ENCODE measurements around the gene PIGM.

PIGM gene

DNA sequence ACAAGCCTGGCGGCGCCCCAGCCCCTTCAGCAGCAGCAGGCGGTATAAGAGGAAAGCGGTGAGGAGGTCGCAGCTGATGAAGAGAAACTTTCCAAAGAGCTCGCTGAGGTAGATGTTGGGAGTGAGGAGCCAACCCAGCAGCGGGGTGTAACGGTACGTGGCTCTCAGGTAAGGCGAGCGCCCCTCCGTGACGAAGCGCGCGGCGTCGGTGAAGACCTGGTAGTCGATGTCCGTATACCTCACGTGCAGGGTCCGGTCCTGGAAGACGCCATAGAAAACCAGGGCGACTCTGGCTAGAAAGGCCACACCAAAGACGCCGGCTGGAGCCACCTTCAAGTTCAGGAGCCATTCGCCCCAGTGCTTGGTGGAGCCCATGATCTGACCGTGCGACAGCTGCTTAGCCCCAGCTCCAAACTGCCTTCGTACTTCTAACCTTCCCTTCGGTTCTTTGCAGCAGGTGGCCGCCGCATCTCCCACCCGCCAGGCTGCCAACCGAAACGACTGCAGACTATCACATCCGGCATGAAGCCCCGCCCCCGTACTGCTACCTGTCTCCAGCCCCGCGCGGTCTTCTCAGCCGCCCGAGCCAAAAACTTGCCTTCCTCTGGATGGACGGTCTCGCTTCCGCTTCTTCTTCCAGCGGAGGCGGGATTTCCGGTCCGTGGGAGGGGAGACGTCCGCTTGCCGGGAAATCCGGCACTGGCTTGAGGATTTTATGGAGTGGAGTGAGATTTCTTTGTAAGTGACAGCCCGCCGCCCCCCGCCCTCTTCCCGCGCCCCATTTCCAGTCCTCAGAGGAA is at the start of gene PIGM:
PIGM (minus strand) TSS at position 626 of the 800 bp plus-strand sequence; CDS start at position 375, 251 bp downstream.
- in situ Hi-C loops (cut with MboI; ENCODE audit: low sequenced_read_pairs): no loop called here

DNA sequence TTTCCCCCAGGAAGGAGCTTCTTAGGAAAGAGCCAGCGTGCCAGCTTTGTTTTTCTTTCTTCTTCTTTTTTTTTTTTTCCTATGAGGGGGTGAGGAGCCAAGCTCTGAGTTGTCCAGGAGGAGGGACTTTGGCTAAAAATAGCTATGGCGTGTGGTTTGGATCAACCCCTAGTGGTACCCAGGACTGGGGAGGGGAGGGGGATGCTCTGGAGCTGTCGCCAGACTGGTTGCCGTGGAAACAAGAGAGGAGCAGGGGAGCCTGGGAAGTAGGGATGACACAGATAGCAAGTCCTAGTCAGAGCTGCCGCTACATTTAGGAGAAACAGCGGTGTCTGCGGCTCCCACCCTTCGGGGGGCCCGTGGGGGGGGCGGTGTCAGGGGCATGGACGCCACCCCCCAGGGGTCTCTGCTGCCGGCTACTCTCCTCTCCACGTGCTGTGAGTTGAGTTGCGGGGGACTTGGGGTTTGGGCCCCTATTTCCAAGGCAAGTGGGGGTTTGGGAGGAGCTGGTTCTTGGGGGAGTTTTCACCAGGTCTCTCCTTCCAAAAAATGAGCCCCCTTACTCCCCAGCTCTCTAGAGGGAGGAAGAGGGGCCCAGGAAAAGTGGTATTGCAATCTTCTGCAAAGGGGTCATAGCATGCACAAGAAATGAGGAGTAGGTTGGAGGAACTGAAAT is 49.6 kb upstream of the PIGM start, which contains the start of gene KCNJ9:
KCNJ9 (plus strand) TSS at position 278 of the 676 bp plus-strand sequence. CDS start 2,493 bp downstream, outside the sequence.
- in situ Hi-C loops (cut with MboI; ENCODE audit: low sequenced_read_pairs): no loop called here

DNA sequence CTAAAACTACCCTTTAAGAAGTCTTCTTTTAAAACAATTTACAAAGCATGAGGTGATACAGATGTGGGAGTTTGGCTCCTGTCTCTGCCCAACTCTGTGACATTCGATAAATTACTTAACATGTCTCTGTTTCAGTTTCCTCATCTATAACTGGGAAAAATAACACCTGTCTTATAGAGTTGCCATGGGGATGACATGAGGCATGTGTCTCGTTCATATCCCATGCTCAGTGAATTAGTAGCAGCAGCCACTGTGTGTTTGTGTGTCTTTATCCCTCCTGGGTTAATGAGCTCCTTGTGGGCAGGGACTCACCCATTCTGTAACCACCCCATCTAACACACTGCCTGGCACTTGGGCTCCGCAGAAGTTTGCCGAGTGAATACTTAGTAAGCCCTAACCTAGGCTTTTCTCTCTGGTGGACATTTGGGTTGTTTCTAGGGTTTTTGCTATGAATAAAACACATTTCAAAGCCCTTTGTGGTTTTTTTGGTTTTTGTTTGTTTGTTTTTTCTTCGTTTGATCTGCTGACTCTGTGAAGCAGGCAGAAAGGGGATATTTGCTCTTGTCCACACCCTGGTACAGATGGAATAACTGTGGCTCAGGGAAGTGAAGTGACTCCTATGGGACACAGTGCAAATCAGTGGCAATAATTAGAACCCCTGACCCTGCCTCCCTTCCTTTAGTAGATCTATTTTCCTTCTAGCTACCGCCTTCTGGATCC is 48.8 kb upstream of the PIGM start:
- in situ Hi-C loops (cut with MboI; ENCODE audit: low sequenced_read_pairs): no loop called here

DNA sequence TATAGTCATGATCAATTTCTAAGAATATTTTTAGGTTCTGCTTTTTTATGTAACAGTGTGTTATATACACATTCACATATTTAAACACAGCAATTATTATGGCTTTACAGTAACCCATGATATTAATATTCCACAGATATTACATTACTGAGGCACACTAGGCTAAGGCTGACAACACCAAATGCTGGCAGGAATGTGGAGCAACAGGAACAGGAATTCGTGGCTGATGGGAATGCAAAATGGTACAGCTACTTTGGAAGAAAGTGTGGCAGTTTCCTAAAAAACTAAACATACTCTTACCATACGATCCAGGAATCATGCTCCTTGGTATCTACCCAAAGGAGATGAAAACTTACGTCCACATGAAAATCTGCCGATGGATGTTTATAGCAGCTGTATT is 47.7 kb upstream of the PIGM start:
- in situ Hi-C loops (cut with MboI; ENCODE audit: low sequenced_read_pairs): no loop called here

DNA sequence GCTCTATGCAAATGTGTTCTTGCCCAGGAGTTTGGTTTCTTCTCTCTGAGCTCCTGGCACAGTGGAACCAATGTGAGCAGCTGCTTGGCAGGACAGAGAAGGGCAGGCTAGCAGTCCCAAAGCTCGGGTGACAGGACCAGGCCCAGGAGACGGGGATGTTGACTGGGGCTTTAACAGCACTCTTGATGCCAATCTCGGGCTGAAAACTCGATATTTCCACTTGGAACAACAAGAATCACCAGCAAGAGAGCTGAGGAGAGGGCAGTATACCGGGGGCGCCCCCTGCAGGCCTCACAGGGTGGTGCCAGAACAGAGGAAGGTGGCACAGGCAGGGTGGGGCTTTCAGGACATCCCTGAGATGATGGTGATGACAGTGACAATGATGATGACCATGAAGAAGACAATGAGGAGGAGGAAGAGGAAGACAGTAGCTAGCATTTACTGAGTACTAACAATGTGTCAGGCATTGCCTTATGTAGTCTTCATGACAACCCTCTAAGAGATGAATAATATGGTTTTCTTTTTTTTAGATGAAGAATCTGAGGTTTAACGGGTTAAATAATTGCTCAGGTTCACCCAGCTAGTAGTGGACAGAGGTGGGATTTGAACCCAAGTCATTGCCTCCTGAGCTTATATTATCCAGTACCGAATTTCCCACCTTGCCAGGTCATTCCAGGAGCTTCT is 46.9 kb upstream of the PIGM start:
- in situ Hi-C loops (cut with MboI; ENCODE audit: low sequenced_read_pairs): no loop called here

DNA sequence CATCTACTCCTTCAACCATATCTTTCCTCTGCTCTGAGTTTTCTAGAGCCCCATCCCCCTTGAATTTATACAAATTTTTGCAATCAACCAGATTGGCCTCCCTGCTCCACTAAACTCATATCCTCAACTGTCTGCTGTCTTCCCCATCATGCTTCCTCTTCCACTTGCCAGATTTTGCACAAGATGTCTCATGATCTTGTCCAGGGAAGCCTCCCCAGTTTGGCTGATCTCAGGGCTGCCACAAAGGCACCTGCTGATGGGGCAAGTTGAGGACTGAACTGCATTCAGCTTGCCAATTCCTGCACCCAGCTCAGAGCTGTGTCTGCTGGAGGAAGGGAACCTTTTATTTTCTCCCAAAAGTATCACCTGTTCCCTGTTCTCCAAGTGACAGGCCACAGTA is 45.7 kb upstream of the PIGM start:
- in situ Hi-C loops (cut with MboI; ENCODE audit: low sequenced_read_pairs): no loop called here

DNA sequence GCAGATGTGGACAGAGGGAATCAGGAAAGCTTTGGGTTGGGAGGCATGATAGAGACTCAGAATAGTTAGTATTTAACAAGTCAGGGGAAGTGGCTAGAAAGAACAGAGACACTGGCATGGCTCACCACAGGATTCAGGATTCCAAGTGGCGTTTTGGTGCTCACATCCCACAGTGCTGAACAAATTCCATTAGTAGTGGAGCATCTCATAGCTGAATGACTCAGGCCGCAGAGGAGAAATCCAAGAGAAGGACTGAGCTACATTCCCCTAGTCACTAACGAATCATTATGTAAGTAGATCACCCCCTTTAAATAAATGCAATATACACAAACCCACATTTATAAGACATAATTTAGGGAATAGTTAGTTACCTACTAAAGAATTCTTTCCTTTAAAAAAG is 44.5 kb upstream of the PIGM start:
- in situ Hi-C loops (cut with MboI; ENCODE audit: low sequenced_read_pairs): no loop called here

DNA sequence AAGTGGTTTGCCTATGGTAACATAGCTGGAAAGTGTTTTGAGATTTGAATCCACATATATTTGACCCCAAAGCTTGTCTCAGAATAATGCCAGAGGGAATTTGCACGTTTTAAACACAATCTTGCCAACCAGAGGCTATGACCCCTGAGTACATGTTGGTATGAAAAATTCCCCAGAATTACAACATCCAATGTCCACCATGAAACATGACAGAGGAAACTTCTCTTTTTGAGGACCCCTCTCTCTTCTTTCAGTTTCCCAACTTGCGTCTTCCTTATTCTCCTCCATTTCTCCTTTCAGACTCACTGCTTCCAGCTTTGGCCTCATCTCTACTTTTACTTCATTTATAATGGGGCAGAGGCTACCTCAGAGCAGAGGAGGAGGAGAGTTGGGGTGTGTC is 44.0 kb upstream of the PIGM start:
- in situ Hi-C loops (cut with MboI; ENCODE audit: low sequenced_read_pairs): no loop called here

DNA sequence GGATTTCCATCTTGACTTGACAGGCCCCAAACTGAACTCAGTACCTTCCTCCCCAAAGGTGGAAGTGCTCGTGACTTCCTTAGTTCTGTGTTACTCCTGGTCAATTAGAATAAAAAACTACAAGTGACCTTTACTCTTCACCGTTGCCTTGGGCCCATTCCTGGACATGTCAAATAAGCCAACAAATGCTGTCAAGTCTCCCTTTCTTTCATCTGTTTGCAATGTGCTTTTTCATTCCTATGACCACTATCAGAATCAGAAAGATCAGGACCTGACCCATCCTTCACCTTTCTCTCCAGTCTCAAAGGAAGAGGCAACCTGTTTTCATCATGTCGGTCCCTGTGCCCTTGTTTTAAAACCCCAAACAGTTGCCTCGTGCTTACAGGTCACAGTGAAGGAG is 43.1 kb upstream of the PIGM start:
- in situ Hi-C loops (cut with MboI; ENCODE audit: low sequenced_read_pairs): no loop called here

DNA sequence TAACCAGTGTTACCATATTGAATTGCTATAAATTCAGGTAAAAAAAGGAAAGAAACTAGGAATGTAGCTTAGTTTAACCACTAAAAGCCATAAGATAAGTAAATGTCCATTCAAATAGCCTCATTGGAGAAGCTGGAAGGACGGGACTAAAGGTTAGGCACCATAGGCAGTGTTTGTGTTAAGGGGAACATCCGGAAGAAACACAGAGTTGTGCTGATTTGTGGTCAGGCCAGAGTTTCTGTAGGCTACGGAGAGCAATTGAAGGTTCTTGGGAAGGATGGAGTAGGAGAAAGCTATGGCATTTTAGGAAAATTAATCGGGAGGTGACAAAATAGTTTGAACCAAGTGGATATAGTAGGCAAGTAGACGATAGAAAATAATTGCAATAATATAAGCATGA is 39.5 kb upstream of the PIGM start:
- in situ Hi-C loops (cut with MboI; ENCODE audit: low sequenced_read_pairs): no loop called here

DNA sequence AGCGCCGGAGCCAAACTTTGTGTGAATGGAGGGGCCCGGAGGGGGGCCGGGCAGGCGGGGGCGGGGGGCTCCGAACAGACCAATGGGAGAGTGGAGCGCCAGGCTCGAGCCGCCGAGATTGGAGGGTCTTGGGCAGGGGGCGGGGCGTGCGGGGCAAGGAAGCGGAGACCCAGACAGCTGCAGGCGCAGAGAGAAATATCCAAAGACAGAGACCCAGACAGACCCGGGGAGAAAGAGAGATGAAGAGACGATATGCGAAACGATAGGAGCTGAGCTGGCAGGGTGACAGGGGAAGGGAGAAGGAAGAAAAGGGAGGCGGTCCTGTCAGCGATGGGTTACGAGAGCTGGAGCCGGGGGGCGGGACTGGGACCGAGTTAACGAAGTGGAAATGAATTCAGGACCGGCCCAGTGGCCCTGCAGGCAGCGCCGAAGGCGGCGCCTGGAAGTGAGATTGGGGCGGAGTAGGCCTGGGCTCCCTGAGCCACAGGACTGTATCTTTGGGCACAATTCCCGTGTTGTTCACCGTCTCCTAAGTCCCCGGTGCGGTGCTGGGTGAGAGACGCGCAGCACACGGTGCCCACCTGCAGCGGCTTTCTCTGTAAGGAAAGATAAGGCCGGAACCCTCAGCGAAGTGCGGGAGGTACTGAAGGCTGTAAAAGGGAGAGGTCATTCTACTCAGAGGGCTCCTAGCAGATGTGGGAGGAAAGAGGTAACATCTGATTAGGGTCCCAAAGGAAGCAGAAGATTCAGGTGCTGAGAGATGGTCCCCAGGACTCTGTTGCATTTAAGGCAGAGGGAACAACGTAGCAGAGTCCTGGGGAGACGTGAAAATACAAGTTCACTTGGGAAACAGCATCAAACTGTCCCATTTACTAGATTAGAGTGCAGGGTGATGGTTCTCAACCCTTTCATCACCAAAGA is 38.7 kb upstream of the PIGM start:
- in situ Hi-C loops (cut with MboI; ENCODE audit: low sequenced_read_pairs): no loop called here

DNA sequence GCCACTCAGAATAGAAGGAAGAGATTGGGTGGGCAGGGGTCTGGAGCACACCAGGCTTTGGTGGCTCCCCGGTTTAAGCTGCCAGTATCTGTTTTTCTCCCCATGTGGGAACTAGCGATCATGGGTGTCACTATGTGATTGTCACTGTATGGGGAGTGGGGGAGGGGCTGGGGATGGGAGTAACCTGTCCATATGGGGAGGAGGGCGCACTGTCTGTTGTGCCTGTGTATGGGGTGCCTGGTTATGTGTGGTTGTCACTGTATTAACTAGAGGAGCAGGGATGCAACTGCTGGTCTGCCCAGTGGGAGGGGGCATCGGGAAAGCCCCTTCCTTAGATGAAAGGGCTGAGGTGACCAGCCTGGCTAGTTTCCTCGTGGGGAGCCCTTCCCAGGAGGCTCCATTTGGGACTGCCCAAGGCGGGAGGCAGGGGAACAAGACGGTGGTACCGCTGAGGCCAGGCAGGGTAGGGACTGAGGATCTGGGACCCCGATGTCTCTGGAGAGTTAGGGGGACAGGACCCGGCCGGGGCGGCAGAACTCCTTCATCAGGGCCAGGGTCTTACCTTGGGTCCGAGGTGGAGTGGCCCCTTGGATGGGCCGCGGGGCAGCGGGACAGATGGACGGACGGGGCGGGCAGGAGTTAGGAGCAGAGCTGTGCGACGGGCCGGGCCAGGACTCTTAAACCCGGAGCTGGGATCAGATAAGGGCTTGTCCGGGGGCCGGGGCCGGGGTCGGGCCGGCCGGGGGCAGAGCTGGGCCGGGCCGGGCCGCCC is 37.9 kb upstream of the PIGM start, which contains the start of gene KCNJ10:
KCNJ10 (minus strand) TSS at position 701 of the 772 bp plus-strand sequence. CDS start 27,628 bp downstream, outside the sequence.
- in situ Hi-C loops (cut with MboI; ENCODE audit: low sequenced_read_pairs): no loop called here

DNA sequence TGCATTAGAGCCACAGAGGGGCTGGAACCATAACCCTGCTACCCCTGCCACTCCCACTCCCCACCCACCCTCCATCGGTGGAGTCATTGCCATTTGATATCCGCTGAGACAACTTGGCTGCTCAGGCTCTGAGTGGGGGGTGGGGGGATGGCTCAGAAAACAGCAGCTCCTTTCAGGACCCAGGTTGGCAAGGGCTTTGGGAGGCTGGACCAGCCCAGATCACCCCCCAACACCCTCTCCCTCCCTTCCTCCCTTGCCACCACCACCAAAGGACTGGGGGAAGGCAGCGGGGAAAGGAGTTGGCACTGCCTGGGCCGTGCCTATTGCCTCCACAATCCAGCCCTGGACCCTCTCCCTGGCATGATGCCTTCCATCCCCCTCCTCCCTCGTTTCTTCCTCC is 36.4 kb upstream of the PIGM start:
- in situ Hi-C loops (cut with MboI; ENCODE audit: low sequenced_read_pairs): no loop called here

DNA sequence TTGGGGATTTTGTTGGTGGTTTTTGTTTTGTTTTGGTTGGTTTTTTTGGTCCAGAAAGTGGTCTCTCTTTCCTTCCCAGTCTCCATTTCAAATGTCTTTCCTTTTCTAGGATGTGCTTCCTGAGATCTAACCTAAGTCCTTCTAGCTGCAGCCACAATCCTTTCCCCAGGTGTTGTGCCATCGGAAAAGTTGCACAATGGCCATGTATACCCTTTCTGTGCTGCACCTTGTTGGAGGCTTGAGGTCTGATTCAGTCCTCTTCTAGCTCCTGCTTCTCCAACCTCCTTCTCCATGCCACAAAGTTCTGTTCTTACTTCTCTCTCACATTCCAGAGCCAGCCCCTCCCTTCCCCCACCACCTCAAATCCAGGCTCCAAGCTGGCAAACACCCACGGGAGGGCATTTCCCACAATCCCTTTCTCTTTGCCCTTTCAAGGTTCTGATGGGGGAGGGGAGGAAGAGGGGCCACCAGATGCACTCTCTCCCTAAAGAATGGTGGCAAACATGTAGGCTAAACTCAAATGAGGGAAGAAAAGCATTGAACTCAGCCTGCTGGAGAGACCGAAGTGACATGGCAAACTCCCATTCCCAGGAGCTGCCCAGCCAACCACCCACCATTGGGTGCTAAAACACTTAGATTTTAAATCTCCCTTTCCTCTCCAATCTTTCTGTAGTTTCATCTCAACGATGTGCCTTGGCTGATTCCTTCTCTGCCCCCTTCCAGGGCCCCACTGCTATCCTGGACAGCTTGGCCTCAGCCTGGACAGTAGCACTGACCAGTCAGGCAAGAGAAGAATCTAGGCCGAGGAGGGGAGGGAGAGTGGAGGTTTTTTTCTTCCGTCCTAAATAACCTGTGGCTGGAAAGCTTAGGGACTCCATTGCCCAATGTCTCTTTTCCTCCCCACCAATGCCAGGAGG is 35.3 kb upstream of the PIGM start:
- in situ Hi-C loops (cut with MboI; ENCODE audit: low sequenced_read_pairs): no loop called here

DNA sequence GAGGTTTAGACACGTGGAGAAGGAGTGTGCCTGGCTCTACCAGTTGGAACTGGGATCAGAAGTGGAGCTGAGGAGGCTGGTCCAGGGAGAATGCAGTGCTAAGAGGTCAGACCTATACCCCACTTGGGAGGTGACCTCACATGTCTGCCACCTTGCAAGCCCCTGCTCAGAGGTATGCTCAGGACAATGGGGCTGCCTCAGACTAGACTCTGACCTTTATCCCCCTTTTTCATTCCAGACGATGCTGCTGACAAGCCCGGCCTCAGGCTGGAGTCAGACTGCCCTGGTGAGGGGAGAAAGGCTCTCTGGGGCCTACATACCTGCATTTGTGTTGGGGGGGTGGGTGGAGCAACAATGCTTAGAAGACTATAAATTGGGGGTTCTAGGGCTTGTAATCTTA is 33.0 kb upstream of the PIGM start:
- in situ Hi-C loops (cut with MboI; ENCODE audit: low sequenced_read_pairs): no loop called here

DNA sequence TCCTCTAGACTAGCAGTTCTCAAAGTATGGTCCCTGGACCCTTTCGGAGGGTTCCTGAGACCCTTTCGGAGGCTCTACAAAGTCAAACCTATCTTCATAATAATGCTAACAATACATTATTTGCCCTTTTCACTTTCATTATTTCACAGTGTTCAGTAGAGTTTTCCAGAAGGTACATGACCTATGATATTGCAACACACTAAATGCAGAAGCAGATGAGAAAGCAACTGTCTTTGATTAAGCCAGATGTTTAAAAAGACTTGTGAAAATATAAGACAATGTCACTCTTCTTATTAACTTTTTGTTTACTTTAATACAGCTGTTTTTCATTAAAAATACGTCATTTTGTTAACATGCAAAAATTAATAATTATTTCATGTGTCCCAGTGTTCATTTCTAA is 32.4 kb upstream of the PIGM start:
- in situ Hi-C loops (cut with MboI; ENCODE audit: low sequenced_read_pairs): no loop called here

DNA sequence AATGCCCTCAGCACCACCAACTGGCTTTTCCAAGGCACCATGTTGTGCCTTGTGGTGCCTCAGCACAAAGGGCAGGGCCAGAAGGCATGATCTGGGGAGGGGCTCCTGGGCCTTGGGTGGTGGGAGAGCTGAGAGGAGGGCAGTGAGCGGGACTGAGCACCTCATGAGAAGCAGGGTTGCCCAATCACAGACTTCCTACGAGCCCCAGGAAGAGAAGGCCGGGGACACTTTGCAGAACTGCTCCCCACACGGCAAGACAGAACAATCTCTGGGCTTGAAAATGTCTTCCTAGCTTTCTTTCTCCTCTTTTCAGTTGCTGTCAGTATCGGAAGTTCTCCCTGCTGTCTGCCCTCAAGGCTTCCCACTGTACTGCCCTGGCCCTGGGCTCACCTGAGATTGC is 31.4 kb upstream of the PIGM start:
- in situ Hi-C loops (cut with MboI; ENCODE audit: low sequenced_read_pairs): no loop called here

DNA sequence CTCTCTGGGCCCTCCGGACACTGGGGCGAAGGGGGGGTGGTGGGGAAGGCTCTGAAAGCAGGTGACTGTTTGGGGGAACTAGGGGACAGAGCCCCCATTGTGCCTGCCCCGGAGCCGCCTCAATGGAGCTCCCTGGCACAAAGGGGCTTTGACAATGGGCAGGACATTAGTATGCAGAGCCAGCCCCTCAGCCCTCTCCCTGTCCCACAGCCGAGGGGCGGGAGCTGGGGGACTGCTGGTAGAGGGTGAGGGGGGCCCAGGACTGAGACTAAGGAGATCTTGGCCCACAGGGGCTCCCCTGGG is 30.4 kb upstream of the PIGM start:
- in situ Hi-C loops (cut with MboI; ENCODE audit: low sequenced_read_pairs): no loop called here

Measured in HL-60/S4 (cell line).